Measurements from ENCODE around the gene ROR2.

DNA sequence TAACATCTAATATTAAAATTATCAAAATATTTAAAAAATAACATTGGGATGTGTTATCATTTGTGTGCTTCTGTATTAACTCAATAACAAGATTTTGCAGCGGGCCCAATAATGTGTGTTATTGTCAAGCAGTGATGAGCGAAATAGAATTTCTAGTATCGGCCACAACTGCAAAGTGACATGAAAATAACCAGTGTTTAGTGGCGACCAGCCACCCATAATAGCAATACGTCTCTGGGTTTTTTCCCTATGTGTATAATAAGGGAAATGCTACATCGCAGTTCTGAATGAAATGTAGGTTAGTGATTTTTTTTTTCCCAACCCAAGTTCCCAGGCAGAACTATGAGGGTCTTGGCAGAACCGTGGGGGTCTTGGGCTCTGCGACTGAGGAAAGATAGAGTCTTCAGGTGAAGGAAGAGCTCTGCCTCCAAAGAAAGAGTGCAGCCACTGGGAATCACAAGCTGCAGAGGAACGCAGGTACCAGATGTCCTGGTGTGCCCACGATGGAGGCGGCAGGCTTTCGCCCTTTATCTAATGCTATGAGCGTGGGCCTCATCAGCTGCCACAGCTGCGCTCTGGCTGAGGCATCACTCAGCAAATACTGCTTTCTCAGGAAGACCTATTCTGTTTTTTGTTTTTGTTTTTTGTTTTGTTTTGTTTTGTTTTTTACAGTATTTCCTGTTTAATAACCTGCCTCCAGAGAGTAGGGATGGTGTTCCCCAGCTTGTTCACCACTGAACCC lies 235.0 kb downstream of the ROR2 start:
- TF ChIP-seq POLR2A (IDR thresholded peaks at IDR 0.05; ENCODE audit: low read length) (no peak), GATA1 (IDR thresholded peaks at IDR 0.05; ENCODE audit: low read depth, low read length) (no peak)
